Heart right ventricle (tissue), 16 donors: ENCODE data around the gene MTRF1L. TPM values are rescaled to one million over a fixed set of nuclear protein-coding genes. Genes with fewer than 3 reads are reported as not detected.

Experiments used
- ATAC-seq, 8 donors: fragments of 200-7000 bp; cut with Tn5 transposase; one replicate each; pipeline ENCODE4 v1.9.1; 2020; ENCODE audit warnings: mild to moderate bottlenecking in 8 of 8, moderate library complexity in 8 of 8, moderate number of reproducible peaks in 1 of 8
- DNase-seq, 2 donors: peaks; one replicate each; pipeline ENCODE4 v3.0.0-alpha.2; 2020
- H3K27ac ChIP-seq, 10 donors: fragments of 200-600 bp; sonication (generic) in 2 of 10; one replicate each; pipeline versions ENCODE4 v1.5.0 to v1.8.0; 2020 to 2022; ENCODE audit warnings: mild to moderate bottlenecking in 3 of 10
- H3K27me3 ChIP-seq, 7 donors: fragments of 200-600 bp; one replicate each; pipeline ENCODE4 v1.8.0; 2021 to 2022; ENCODE audit warnings: mild to moderate bottlenecking in 2 of 7
- H3K36me3 ChIP-seq, 9 donors: fragments of 200-600 bp; sonication (generic) in 1 of 9; one replicate each; pipeline versions ENCODE4 v1.5.0 to v1.8.0; 2020 to 2022; ENCODE audit warnings: mild to moderate bottlenecking in 2 of 9
- H3K4me1 ChIP-seq, 9 donors: fragments of 200-600 bp; sonication (generic) in 1 of 9; one replicate each; pipeline versions ENCODE4 v1.5.0 to v1.8.0; 2020 to 2022; ENCODE audit warnings: mild to moderate bottlenecking in 4 of 9
- H3K4me3 ChIP-seq, 10 donors: fragments of 200-600 bp; sonication (generic) in 2 of 10; one replicate each; pipeline versions ENCODE4 v1.5.0 to v1.8.0; 2020 to 2022; ENCODE audit warnings: mild to moderate bottlenecking in 7 of 10, moderate library complexity in 2 of 10
- H3K9me3 ChIP-seq, 11 donors: fragments of 200-600 bp in 10 of 11; sonication (generic) in 2 of 11; one replicate each; pipeline versions ENCODE4 v1.5.0 to v1.8.0; 2013 to 2022; ENCODE audit warnings: mild to moderate bottlenecking in 2 of 11, control low read depth in 1 of 11, moderate library complexity in 1 of 11
- WGBS, 2 donors: extraction: QIAGEN DNeasy Blood & Tissue Kit; methylation state at CpG; one replicate each; pipeline ENCODE4 v1.1.7; 2013; ENCODE audit warnings: inconsistent platforms in 1 of 2; 5-methylcytosine and 5-hydroxymethylcytosine counted together
- intact Hi-C, 10 donors: fragments of 100-400 bp; cut with DNase I; formaldehyde crosslinking; loops; one replicate each; pipeline versions ENCODE4 v1.11.1 to v1.14.2; 2022
- polyA plus RNA-seq, 2 donors: library from polyadenylated mRNA; stranded (reverse); fragments of 200-250 nt; gene quantifications; one replicate each; pipeline ENCODE4 v1.2.3, GENCODE V29; 2013
- total RNA-seq, 10 donors: library from RNA; stranded (reverse); fragmentation: NEBNext Ultra II Directional in 3 of 10; extraction: Animal tissue kit (Norgen Biotek cat#: 25700) in 3 of 10; gene quantifications; one replicate each; pipeline versions ENCODE4 v1.2.1 to v1.2.4, GENCODE V29; 2021 to 2023
- TF ChIP-seq, protein P1 (sequence below), 9 donors: fragments of 200-600 bp; sonication (generic) in 2 of 9; IDR thresholded peaks; one replicate each; pipeline versions ENCODE4 v1.5.0 to v1.8.0; 2021 to 2022; ENCODE audit warnings: antibody characterized with exemption in 9 of 9, mild to moderate bottlenecking in 5 of 9, moderate library complexity in 1 of 9
- donor health status: Arrhythmogenic right ventricular cardiomyopathy.
- donor health status: ischemic (EF 13 %, LVEDD 7.1; RV severe dilation, severe dysfunction).
- donor health status: healthy with polysubstance abuse.
- donor health status: DM: no; HTN: yes; CAD: no.
- donor health status: DM: no; HTN: no; CAD: no.
- donor health status: ischemic (EF 25% LVEDD 6.9; RV normal size, moderate dysfunction).
- donor health status: ischemic (EF 25% LVEDD 5.7; RV mildly dilated, moderate dysfunction).
- donor health status: healthy.
- donor health status: DM: yes; HTN: yes; CAD: no.
- donor health status: Ischemic cardiomyopathy.
- donor health status: ischemic (EF 35%, LVEDD 5.7; RV mildly dilated, moderate dysfunction).
- donor health status: nonischemic (EF 11% LVEDD 7.7; RV severe dilation, severe dysfunction).
- donor health status: DM: yes; HTN: yes; CAD: no.
- donor health status: PGD.
- donor health status: ischemic (EF 29% LVEDD 5.4; RV normal size, mild dysfunction).
- donor health status: nonischemic (EF 23%, LVEDD 6.1; RV moderate dilation, normal function).

The MTRF1L gene
- total and polyA plus RNA-seq, 12 donors, result 13.5 to 44.4 (median 26.1) TPM

DNA sequence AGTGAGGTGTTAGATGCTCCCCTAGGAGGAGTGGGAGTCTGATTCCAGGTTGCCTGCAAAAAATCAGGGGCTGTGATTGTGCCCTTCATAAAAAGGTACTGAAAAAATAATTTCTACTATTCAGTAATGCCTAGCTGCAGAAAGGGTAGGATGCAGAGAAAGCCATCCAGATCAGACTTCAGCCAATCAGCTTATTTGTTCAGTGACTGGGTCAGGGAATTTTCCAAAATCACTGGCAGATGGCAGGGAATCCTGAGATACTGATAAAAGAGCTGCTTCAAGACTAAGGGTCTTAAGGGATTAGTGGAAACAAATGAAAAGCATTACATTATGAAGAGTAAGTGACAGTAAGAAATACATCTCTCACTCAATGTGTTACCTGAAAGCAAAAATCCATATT is 42.8 kb upstream of the MTRF1L start:
- intact Hi-C loops, result no loop called here
- ATAC-seq, result no peak
- H3K4me1 ChIP-seq, result no peaks in the 10 kb centered on the region
- no peaks in the 10 kb centered on the region for H3K36me3 ChIP-seq
- no peak overlapping the region for H3K27ac ChIP-seq
- H3K27me3 ChIP-seq, result no peaks in the 10 kb centered on the region
- H3K4me3 ChIP-seq, result no peak overlapping the region
- no peaks in the 10 kb centered on the region for H3K9me3 ChIP-seq
- TF ChIP-seq, protein P1, sequence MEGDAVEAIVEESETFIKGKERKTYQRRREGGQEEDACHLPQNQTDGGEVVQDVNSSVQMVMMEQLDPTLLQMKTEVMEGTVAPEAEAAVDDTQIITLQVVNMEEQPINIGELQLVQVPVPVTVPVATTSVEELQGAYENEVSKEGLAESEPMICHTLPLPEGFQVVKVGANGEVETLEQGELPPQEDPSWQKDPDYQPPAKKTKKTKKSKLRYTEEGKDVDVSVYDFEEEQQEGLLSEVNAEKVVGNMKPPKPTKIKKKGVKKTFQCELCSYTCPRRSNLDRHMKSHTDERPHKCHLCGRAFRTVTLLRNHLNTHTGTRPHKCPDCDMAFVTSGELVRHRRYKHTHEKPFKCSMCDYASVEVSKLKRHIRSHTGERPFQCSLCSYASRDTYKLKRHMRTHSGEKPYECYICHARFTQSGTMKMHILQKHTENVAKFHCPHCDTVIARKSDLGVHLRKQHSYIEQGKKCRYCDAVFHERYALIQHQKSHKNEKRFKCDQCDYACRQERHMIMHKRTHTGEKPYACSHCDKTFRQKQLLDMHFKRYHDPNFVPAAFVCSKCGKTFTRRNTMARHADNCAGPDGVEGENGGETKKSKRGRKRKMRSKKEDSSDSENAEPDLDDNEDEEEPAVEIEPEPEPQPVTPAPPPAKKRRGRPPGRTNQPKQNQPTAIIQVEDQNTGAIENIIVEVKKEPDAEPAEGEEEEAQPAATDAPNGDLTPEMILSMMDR (IDR thresholded peaks at IDR 0.05), result no peak
- DNase-seq, result no peak

DNA sequence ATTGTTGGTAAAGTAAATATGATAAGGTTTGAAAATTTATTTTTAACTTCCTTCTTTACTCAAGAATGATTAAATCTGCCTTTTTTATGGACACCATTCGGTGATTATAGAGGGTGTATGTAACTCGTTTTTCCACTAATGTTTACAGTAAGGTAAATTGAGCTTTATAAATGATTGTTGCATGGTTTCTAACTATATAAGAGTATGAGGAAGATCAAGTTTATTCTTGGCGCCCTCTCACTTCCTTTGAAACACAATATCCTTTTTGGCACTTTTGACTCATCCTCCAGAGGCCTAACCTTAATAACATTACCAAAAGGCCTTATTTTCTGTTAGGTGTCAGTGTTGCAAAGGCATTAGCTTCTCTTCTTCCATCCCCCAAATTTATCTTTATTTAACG is 41.8 kb upstream of the MTRF1L start:
- Histone ChIP-seq H3K27ac (no peak overlapping the region), H3K9me3 (no peaks in the 10 kb centered on the region), H3K27me3 (no peaks in the 10 kb centered on the region), H3K36me3 (no peaks in the 10 kb centered on the region), H3K4me1 (no peaks in the 10 kb centered on the region), H3K4me3 (no peak overlapping the region)
- intact Hi-C loops, result no loop called here
- DNase-seq (no peak), ATAC-seq (no peak)
- 58 to 67% methylated on average over 4 of the region's 4 CpGs for WGBS, 2 donors
- TF ChIP-seq, protein P1 (IDR thresholded peaks at IDR 0.05), result no peak

DNA sequence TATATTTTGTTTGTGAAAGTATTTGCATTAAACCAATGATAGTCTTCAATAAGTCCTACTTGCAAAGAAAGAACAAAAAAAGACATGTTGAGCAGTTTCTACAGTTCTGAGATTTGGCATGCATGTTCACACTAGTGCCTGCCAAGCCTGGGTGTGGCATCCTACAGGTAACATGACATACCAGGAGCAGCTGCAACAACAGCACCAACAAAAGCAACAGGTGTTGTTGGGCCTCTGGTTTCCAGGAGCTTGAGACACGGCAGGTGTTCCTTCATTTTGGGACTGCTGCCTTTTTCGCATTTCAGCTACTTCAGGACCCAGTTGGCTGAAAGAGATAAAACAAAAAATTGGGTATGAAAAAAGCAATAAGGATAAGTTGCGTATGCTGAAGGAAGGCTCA is 41.2 kb upstream of the MTRF1L start:
- 96 to 98% methylated on average over 3 of the region's 3 CpGs for WGBS, 2 donors
- intact Hi-C loops, result no loop called here
- ATAC-seq (no peak), DNase-seq (no peak)
- H3K4me3 ChIP-seq, result no peak overlapping the region
- no peaks in the 10 kb centered on the region for H3K27me3 ChIP-seq
- no peaks in the 10 kb centered on the region for H3K4me1 ChIP-seq
- TF ChIP-seq, protein P1 (IDR thresholded peaks at IDR 0.05), result no peak
- no peaks in the 10 kb centered on the region for H3K36me3 ChIP-seq
- no peak overlapping the region for H3K27ac ChIP-seq
- H3K9me3 ChIP-seq, result no peaks in the 10 kb centered on the region

DNA sequence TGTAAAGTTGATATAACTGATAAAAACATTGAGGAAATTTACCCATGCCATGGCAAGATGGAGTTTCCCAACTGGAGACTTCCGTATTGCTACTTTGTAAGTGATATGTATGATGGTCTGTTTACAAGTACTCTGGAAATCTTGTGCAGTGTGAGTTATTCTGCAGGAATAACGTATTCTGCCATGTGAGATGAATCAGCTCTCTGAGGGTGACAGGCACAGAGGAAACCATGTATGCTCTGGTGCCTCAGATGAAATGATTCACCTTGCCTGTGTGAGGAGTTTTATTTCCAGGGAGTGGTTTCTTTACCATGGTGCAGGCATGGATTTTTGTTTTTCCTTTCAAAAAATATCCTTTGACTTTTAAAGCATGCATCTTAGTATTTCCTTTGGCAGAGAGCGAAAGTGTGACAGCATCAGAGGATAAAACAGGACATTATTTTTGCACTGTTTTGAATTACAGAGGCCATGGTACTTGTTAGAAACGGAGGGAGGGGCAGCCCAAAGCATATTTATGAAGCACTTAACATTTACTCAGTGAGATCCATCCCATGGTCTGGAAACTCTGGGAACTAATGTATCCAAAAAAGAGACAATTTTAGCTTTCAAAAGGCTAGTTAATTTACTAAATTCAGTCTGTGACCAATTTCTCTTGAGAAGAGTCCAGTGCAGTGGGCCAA is 36.0 kb upstream of the MTRF1L start:
- 82 to 85% methylated on average over 4 of the region's 4 CpGs for WGBS, 2 donors
- H3K4me1 ChIP-seq, result no peaks in the 10 kb centered on the region
- H3K36me3 ChIP-seq, result no peaks in the 10 kb centered on the region
- no peak overlapping the region for H3K4me3 ChIP-seq
- DNase-seq (no peak), ATAC-seq (no peak)
- TF ChIP-seq, protein P1 (IDR thresholded peaks at IDR 0.05), result no peak
- H3K27ac ChIP-seq, result no peak overlapping the region
- no peaks in the 10 kb centered on the region for H3K9me3 ChIP-seq
- no peaks in the 10 kb centered on the region for H3K27me3 ChIP-seq
- intact Hi-C loops, result loop anchor here in 3 of 10 donors (10.0 kb wide), 3 partner anchors 66 to 906 kb away; no protein-coding TSS in a partner anchor
